ENCODE measurements around the gene MAD1L1.

DNA sequence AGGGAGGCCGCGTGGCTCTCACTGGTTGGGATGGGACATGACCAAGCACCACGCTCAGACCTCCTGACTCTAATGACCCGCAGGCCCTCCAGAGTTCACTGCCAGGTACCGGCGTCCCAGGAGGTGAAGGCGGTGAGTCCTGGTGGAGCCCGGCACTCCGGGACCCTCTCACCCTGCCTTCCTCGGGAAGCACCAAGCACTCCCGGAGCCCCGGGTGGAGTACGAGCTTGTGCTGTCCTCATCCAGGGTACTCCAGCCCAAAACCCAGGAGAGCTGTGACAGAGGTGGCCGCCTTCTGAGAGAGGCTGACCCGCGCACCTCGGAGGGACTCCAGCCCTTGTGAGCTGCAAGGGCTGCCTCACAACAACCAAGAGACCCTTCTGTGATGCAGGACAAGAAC is 9.4 kb downstream of the MAD1L1 start:
- TF ChIP-seq TAF1 (IDR thresholded peaks at IDR 0.05; ENCODE audit: borderline replicate concordance, low read depth, low read length) (no peak), POLR2A (IDR thresholded peaks at IDR 0.05; ENCODE audit: low read depth, low read length) (no peak)
